CD4-positive, alpha-beta T cell (primary cell): Measurements from ENCODE around the gene LPCAT1. TPM values are rescaled to one million over a fixed set of nuclear protein-coding genes. Genes with fewer than 3 reads are reported as not detected.

Experiments
- ATAC-seq: fragments of 200-7000 bp; cut with Tn5 transposase; one replicate; pipeline ENCODE4 v1.10.0; 2022; ENCODE audit warnings: mild to moderate bottlenecking; ENCODE audit not compliant: poor library complexity
- CTCF ChIA-PET: fragments of 350-600 bp; sonication (Branson Sonifier 250); formaldehyde crosslinking; loops from one replicate; lab custom pipeline; 2021; ENCODE audit warnings: antibody characterized with exemption, inconsistent platforms; lab: Charles Lee
- POLR2A ChIA-PET: fragments of 350-600 bp; sonication (Branson Sonifier 250); formaldehyde crosslinking; loops from one replicate; lab custom pipeline; 2021; ENCODE audit warnings: antibody characterized with exemption, inconsistent platforms; lab: Charles Lee
- DNase-seq, 14 experiments: peaks; one replicate each; pipeline ENCODE4 v3.0.0-alpha.2; 2013 to 2020; ENCODE audit warnings: mixed read lengths in 2 of 14
- H3K27ac ChIP-seq, 2 donors: one replicate each; pipeline versions ENCODE4 v1.5.1 to v1.7.0; 2013; ENCODE audit warnings: low read length in 2 of 2, low read depth in 1 of 2, mild to moderate bottlenecking in 1 of 2
- H3K27me3 ChIP-seq, 2 experiments: 1 replicate in 1 of 2; 2 replicates in 1 of 2; pipeline versions ENCODE4 v1.6.1 to v1.7.0; 2013; ENCODE audit warnings: low read length in 2 of 2, control low read depth in 1 of 2, mild to moderate bottlenecking in 1 of 2, moderate library complexity in 1 of 2; ENCODE audit not compliant: insufficient read depth in 2 of 2, control insufficient read depth in 1 of 2
- H3K36me3 ChIP-seq: one replicate; pipeline ENCODE4 v1.6.1; 2013; ENCODE audit warnings: low read length, control low read depth; ENCODE audit not compliant: insufficient read depth
- H3K4me1 ChIP-seq: one replicate; pipeline ENCODE4 v1.6.1; 2013; ENCODE audit warnings: low read length, control low read depth; ENCODE audit not compliant: insufficient read depth
- H3K4me3 ChIP-seq: one replicate; pipeline ENCODE4 v1.5.1; 2013; ENCODE audit warnings: mild to moderate bottlenecking, low read length, moderate library complexity
- H3K9me3 ChIP-seq, 2 experiments: 1 replicate in 1 of 2; 2 replicates in 1 of 2; pipeline versions ENCODE4 v1.6.1 to v1.7.0; 2013; ENCODE audit warnings: low read length in 2 of 2, mild to moderate bottlenecking in 2 of 2, control low read depth in 1 of 2, moderate library complexity in 1 of 2; ENCODE audit not compliant: control insufficient read depth in 1 of 2, insufficient read depth in 1 of 2
- H3K27ac Mint-ChIP-seq: one replicate; pipeline ENCODE4 v1.8.0; 2020; ENCODE audit warnings: mixed read lengths
- H3K27me3 Mint-ChIP-seq: one replicate; pipeline ENCODE4 v1.8.0; 2021; ENCODE audit warnings: mixed read lengths
- H3K36me3 Mint-ChIP-seq: one replicate; pipeline ENCODE4 v1.8.0; 2021; ENCODE audit warnings: low read depth, mixed read lengths
- H3K4me1 Mint-ChIP-seq: one replicate; pipeline ENCODE4 v1.8.0; 2021; ENCODE audit warnings: low read depth, mixed read lengths
- H3K4me3 Mint-ChIP-seq: one replicate; pipeline ENCODE4 v1.8.0; 2020; ENCODE audit warnings: mild to moderate bottlenecking, mixed read lengths
- H3K9me3 Mint-ChIP-seq: one replicate; pipeline ENCODE4 v1.8.0; 2020; ENCODE audit warnings: mixed read lengths
- CTCF ChIP-seq: fragments of 200-600 bp; IDR thresholded peaks from one replicate; pipeline ENCODE4 v1.8.0; 2022; ENCODE audit warnings: antibody characterized with exemption, mild to moderate bottlenecking
- intact Hi-C, 2 experiments: fragments of 100-400 bp; cut with DNase I in 1 of 2; cut with micrococcal nuclease in 1 of 2; formaldehyde crosslinking; loops; one replicate each; pipeline versions ENCODE4 v1.15.1 to v1.9.0; 2023 to 2025; cut with DNase I, micrococcal nuclease
- total RNA-seq, 174 experiments: library from RNA in 2 of 174; stranded (reverse) in 2 of 174; gene quantifications; one replicate each; pipeline ENCODE4 v1.2.3 and lab custom pipeline; 2021 to 2026

Gene LPCAT1
- total RNA-seq, 2 experiments from 2014 or later, result 20.4 to 21.2 TPM

GRCh38 chr5:1468629-1469527 is 54.9 kb downstream of the LPCAT1 start:
- intact Hi-C loops, result loop anchor here (1.0 to 5.0 kb wide), 2 partner anchors 87 to 301 kb away; no protein-coding TSS in a partner anchor
- POLR2A ChIA-PET, result no interaction called here
- H3K27ac Mint-ChIP-seq, result no peak overlapping the region

GRCh38 chr5:1468247-1468612 is 55.5 kb downstream of the LPCAT1 start:
- Histone ChIP-seq H3K4me1 (no peaks in the 10 kb centered on the region), H3K4me3 (no peak overlapping the region), H3K27me3 (no peaks in the 10 kb centered on the region), H3K36me3 (peaks cover 37% of the 10 kb centered on the region), H3K27ac (no peak overlapping the region), H3K9me3 (peaks cover 0 to 15% of the 10 kb centered on the region in 2 experiments)
- Mint-ChIP-seq H3K27me3 (no peaks in the 10 kb centered on the region), H3K4me1 (no peaks in the 10 kb centered on the region), H3K9me3 (no peaks in the 10 kb centered on the region), H3K36me3 (peaks cover 30% of the 10 kb centered on the region), H3K4me3 (no peak overlapping the region), H3K27ac (no peak overlapping the region)
- intact Hi-C loops, result loop anchor here (1.0 to 5.0 kb wide), 2 partner anchors 86 to 300 kb away; no protein-coding TSS in a partner anchor
- DNase-seq, result peak in 8 of 14 experiments; percentile 20 to 52 (median 36)
- peak; percentile 58 for TF ChIP-seq CTCF
- ChIA-PET CTCF (no interaction called here), POLR2A (no interaction called here)
- no peak for ATAC-seq

More at GRCh38 chr5:1468629-1469527, 54.9 kb downstream of the LPCAT1 start:
- Histone ChIP-seq H3K4me3 (no peak overlapping the region), H3K27ac (no peak overlapping the region), H3K27me3 (no peaks in the 10 kb centered on the region), H3K9me3 (peaks cover 0 to 15% of the 10 kb centered on the region in 2 experiments), H3K4me1 (no peaks in the 10 kb centered on the region), H3K36me3 (peaks cover 37% of the 10 kb centered on the region)
- Mint-ChIP-seq H3K9me3 (no peaks in the 10 kb centered on the region), H3K36me3 (peaks cover 36% of the 10 kb centered on the region), H3K4me1 (no peaks in the 10 kb centered on the region), H3K27me3 (no peaks in the 10 kb centered on the region), H3K4me3 (no peak overlapping the region)
- DNase-seq, result peak in 2 of 14 experiments; percentile 1 to 26
- peak; percentile 11 for TF ChIP-seq CTCF
- ATAC-seq, result no peak
- CTCF ChIA-PET, result no interaction called here

GRCh38 chr5:1467341-1468246 is 56.2 kb downstream of the LPCAT1 start:
- POLR2A ChIA-PET, result no interaction called here
- Histone ChIP-seq H3K9me3 (peaks cover 0 to 15% of the 10 kb centered on the region in 2 experiments), H3K27me3 (no peaks in the 10 kb centered on the region), H3K4me1 (no peaks in the 10 kb centered on the region), H3K36me3 (peaks cover 39% of the 10 kb centered on the region), H3K4me3 (no peak overlapping the region), H3K27ac (no peak overlapping the region)
- intact Hi-C loops, result loop anchor here (1.0 to 5.0 kb wide), 2 partner anchors 85 to 299 kb away; no protein-coding TSS in a partner anchor
- CTCF ChIA-PET, result no interaction called here
- Mint-ChIP-seq H3K27me3 (no peaks in the 10 kb centered on the region), H3K4me1 (no peaks in the 10 kb centered on the region), H3K4me3 (no peak overlapping the region), H3K27ac (no peak overlapping the region), H3K9me3 (no peaks in the 10 kb centered on the region), H3K36me3 (peaks cover 27% of the 10 kb centered on the region)
- no peak for ATAC-seq
- DNase-seq, result peak in 1 of 14 experiments; percentile 28
- no peak for TF ChIP-seq CTCF
